Neural cell (in vitro differentiated cells): ENCODE data around the gene METRN. TPM values are rescaled to one million over a fixed set of nuclear protein-coding genes. Genes with fewer than 3 reads are reported as not detected.

Source experiments
- H2AFZ ChIP-seq: fragments of 200-600, 300-800 bp; sonication (generic), shearing (Covaris generic); 2 replicates; pipeline ENCODE4 v1.6.0; 2014; ENCODE audit warnings: low read depth, mild to moderate bottlenecking, antibody characterized with exemption, low read length, moderate library complexity
- H3F3A ChIP-seq: fragments of 200-600 bp; shearing (Covaris generic); 2 replicates; pipeline ENCODE4 v1.6.1; 2016; ENCODE audit warnings: mild to moderate bottlenecking, moderate library complexity, mixed read lengths, antibody characterized with exemption, low read length; ENCODE audit not compliant: insufficient read depth, poor library complexity, severe bottlenecking
- H3K27ac ChIP-seq: fragments of 200-600, 300-800 bp; sonication (generic), shearing (Covaris generic); 2 replicates; pipeline ENCODE4 v1.5.1; 2014; ENCODE audit warnings: mild to moderate bottlenecking, low read length, moderate library complexity
- H3K27me3 ChIP-seq: fragments of 300-800, 200-600 bp; sonication (generic), shearing (Covaris generic); 2 replicates; pipeline ENCODE4 v1.6.0; 2014; ENCODE audit warnings: mild to moderate bottlenecking, low read depth, low read length, moderate library complexity; ENCODE audit not compliant: insufficient read depth
- H3K36me3 ChIP-seq: fragments of 300-800, 200-600 bp; sonication (generic), shearing (Covaris generic); 2 replicates; pipeline ENCODE4 v1.5.1; 2014; ENCODE audit warnings: mild to moderate bottlenecking, antibody characterized with exemption, low read length, moderate library complexity; ENCODE audit not compliant: insufficient read depth
- H3K4me2 ChIP-seq: fragments of 300-800, 200-600 bp; sonication (generic), shearing (Covaris generic); 2 replicates; pipeline ENCODE4 v1.6.0; 2014; ENCODE audit warnings: mild to moderate bottlenecking, low read length
- H3K4me3 ChIP-seq: fragments of 300-800, 200-600 bp; sonication (generic), shearing (Covaris generic); 2 replicates; pipeline ENCODE4 v1.5.1; 2014; ENCODE audit warnings: mild to moderate bottlenecking, low read length, moderate library complexity
- H3K79me2 ChIP-seq: fragments of 200-600 bp; shearing (Covaris generic); replicated peaks from 2 replicates; pipeline ENCODE4 v1.6.0; 2014; ENCODE audit warnings: mild to moderate bottlenecking, low read length, moderate library complexity; ENCODE audit not compliant: insufficient read depth
- H3K9ac ChIP-seq: fragments of 300-800, 200-600 bp; sonication (generic), shearing (Covaris generic); 2 replicates; pipeline ENCODE4 v1.6.1; 2016; ENCODE audit warnings: mild to moderate bottlenecking, low read length, mixed read lengths
- H3K9me2 ChIP-seq: fragments of 200-600 bp; shearing (Covaris generic); 2 replicates; pipeline ENCODE4 v1.6.1; 2016; ENCODE audit warnings: mild to moderate bottlenecking, low read length, mixed read lengths; ENCODE audit not compliant: insufficient read depth
- H3K9me3 ChIP-seq: fragments of 200-600, 300-800 bp; sonication (generic), shearing (Covaris generic); 2 replicates; pipeline ENCODE4 v1.6.1; 2016; ENCODE audit warnings: mild to moderate bottlenecking, mixed run types, low read length, moderate library complexity, mixed read lengths
- H4K20me1 ChIP-seq: fragments of 200-600 bp; shearing (Covaris generic); 2 replicates; pipeline ENCODE4 v1.6.1; 2016; ENCODE audit warnings: mild to moderate bottlenecking, mixed run types; ENCODE audit not compliant: insufficient read depth
- CTCF ChIP-seq: fragments of 450-650 bp; IDR thresholded peaks from 2 replicates; pipeline ENCODE4 v1.5.1; 2014; ENCODE audit warnings: antibody characterized with exemption, mild to moderate bottlenecking, moderate library complexity; ENCODE audit not compliant: poor library complexity, severe bottlenecking
- EP300 ChIP-seq: fragments of 450-650 bp; conservative IDR thresholded peaks from 2 replicates; pipeline ENCODE4 v1.6.1; 2014; ENCODE audit warnings: antibody characterized with exemption, mild to moderate bottlenecking, moderate library complexity; ENCODE audit not compliant: poor library complexity, severe bottlenecking
- EZH2 ChIP-seq: fragments of 200-600, 300-800 bp; shearing (Covaris generic), sonication (generic); IDR thresholded peaks from 2 replicates; pipeline ENCODE4 v1.6.1; 2014; ENCODE audit warnings: antibody characterized with exemption, low read length, borderline replicate concordance, mild to moderate bottlenecking; ENCODE audit not compliant: insufficient read depth, poor library complexity, severe bottlenecking
- MXI1 ChIP-seq: fragments of 450-650 bp; conservative IDR thresholded peaks from 2 replicates; pipeline ENCODE4 v1.6.1; 2014; ENCODE audit warnings: antibody characterized with exemption, mild to moderate bottlenecking; ENCODE audit not compliant: poor library complexity, severe bottlenecking
- POLR2AphosphoS5 ChIP-seq: IDR thresholded peaks from 2 replicates; pipeline ENCODE4 v1.6.1; 2012
- RAD21 ChIP-seq: fragments of 450-650 bp; conservative IDR thresholded peaks from 2 replicates; pipeline ENCODE4 v1.6.1; 2014; ENCODE audit warnings: antibody characterized with exemption, mild to moderate bottlenecking, moderate library complexity
- REST ChIP-seq: IDR thresholded peaks from 2 replicates; pipeline ENCODE4 v1.6.1; 2012; ENCODE audit warnings: borderline replicate concordance
- SMC3 ChIP-seq: fragments of 450-650 bp; conservative IDR thresholded peaks from 2 replicates; pipeline ENCODE4 v1.6.1; 2014; ENCODE audit warnings: antibody characterized with exemption, mild to moderate bottlenecking, moderate library complexity; ENCODE audit not compliant: poor library complexity
- TAF1 ChIP-seq: IDR thresholded peaks from 2 replicates; pipeline ENCODE4 v1.6.1; 2012; ENCODE audit warnings: low read depth
- polyA plus RNA-seq: library from polyadenylated mRNA; depleted of rRNA; stranded (reverse); fragments of >200 nt; gene quantifications from 2 replicates; pipeline ENCODE4 v1.2.3, GENCODE V29; 2014

The METRN gene
- polyA plus RNA-seq, 1 donor from 2014 or later = 37.6 TPM

DNA sequence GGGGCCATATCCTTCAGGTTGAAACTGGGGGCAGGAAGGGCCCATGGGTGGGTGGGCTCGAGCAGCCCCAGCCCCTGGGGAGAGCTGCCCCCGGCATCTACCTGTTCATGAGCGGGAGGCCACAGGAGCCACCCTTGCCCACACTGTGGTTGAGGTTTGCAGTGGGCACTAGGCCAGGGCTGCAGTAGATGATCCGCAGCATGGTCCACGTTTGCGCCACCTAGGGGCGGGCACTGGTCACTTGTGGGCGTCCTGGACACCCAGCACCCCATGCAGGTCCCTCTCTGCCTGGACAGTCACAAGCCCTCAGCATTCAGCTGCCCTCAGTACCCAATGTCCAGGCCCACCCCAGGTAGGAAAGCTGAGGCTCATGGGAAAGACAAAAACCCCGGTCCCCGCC is 29.0 kb upstream of the METRN start:
- TF ChIP-seq EP300 (no peak), REST (no peak), RAD21 (no peak), MXI1 (no peak), EZH2 (no peak), POLR2AphosphoS5 (no peak), SMC3 (no peak), CTCF (no peak), TAF1 (no peak)
- no peaks in the 10 kb centered on the region for H3K36me3 ChIP-seq
- peaks cover 24% of the 10 kb centered on the region for H3K79me2 ChIP-seq
- no peak overlapping the region for H3K4me2 ChIP-seq
- no peak overlapping the region for H3K9ac ChIP-seq
- no peaks in the 10 kb centered on the region for H3K27me3 ChIP-seq
- H3K9me3 ChIP-seq = no peaks in the 10 kb centered on the region
- H3K9me2 ChIP-seq = no peaks in the 10 kb centered on the region
- H4K20me1 ChIP-seq = peaks cover 6% of the 10 kb centered on the region
- H3K4me3 ChIP-seq = no peak overlapping the region
- no peak overlapping the region for H2AFZ ChIP-seq
- no peaks in the 10 kb centered on the region for H3F3A ChIP-seq
- H3K27ac ChIP-seq = no peak overlapping the region

GRCh38 chr16:686459-687260 is 28.3 kb upstream of the METRN start:
- Histone ChIP-seq H3K36me3 (no peaks in the 10 kb centered on the region), H3K27ac (no peak overlapping the region), H3F3A (no peaks in the 10 kb centered on the region), H2AFZ (no peak overlapping the region), H3K27me3 (no peaks in the 10 kb centered on the region), H3K9me2 (no peaks in the 10 kb centered on the region), H3K4me3 (no peak overlapping the region), H3K9ac (no peak overlapping the region), H3K79me2 (peaks cover 17% of the 10 kb centered on the region), H4K20me1 (no peaks in the 10 kb centered on the region), H3K4me2 (no peak overlapping the region), H3K9me3 (no peaks in the 10 kb centered on the region)
- TF ChIP-seq RAD21 (no peak), REST (no peak), CTCF (no peak), SMC3 (no peak), EP300 (no peak), MXI1 (no peak), POLR2AphosphoS5 (no peak)
